ENCODE data around the gene CPA5. TPM values are rescaled to one million over a fixed set of nuclear protein-coding genes. Genes with fewer than 3 reads are reported as not detected.

The CPA5 gene
- total RNA-seq, 1 experiment from 2014 or later, result not detected

DNA sequence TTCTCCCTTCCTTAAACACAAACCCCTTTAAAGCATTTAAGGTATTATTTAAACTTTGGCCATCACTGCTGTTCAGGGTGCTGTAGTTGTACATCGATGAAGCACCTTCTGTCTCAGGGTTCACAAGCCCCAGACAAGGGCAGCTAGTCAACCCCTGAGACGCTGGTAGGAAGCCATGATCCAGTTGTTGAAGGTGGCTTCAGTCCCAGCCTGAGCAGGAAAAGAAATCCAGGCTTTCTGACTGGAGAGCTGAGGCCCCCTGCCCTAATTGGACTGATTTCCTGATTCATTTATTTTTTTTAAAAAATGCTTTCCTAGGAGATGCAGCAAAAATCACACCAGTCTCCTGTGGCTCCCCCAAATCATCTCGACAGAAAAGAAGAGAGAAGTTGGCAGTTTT is 51.5 kb downstream of the CPA5 start:
- DNase-seq (ENCODE audit: low spot score), result no peak

- no peak for DNase-seq (ENCODE audit: low spot score)
These were observed 52.6 kb downstream of the CPA5 start for GRCh38 chr7:130397051-130397757.

GRCh38 chr7:130397758-130398073 is 53.1 kb downstream of the CPA5 start:
- DNase-seq (ENCODE audit: low spot score), result no peak

GRCh38 chr7:130398526-130399090 is 54.0 kb downstream of the CPA5 start:
- no peak for DNase-seq (ENCODE audit: low spot score)

- no peak for DNase-seq (ENCODE audit: low spot score)
These were observed 55.5 kb downstream of the CPA5 start for GRCh38 chr7:130400120-130400572.

DNA sequence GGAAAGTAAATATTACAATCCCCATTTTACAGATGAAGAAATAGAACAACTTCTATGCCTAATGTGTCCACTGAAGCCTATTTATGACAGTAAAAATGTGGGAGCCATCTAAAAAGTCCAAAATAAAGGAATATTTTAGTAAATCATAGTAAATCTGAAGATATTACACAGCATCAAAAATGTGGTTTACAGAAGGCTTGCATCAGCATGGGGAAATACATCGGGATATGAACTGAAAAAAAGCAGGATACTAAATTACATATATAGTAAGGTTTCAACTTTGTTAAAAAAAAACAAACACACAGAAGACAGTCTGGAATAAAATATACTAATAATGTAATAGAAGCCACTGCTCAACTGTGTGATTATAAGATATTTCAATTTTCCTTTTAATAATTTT is 56.5 kb downstream of the CPA5 start:
- no peak for DNase-seq (ENCODE audit: low spot score)

DNA sequence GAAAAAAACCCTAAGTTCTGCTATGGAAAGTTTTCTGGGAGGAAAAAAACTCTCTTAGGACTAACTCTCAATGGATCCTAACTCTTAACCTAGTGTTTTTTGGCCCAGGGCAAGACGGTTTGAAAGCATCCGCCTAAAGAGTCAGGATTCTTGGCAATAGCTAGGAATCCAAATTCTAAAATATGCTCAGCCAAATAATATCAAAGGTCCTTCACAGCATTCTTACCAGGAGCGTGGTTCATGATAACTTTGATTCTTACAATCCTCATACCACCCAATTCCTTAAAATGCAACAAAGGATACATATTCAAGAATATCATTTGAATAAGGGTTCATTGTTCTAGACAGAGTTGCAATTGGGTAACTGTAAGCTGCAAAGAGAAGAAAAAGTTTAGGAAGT is 57.0 kb downstream of the CPA5 start:
- DNase-seq (ENCODE audit: low spot score), result no peak

DNA sequence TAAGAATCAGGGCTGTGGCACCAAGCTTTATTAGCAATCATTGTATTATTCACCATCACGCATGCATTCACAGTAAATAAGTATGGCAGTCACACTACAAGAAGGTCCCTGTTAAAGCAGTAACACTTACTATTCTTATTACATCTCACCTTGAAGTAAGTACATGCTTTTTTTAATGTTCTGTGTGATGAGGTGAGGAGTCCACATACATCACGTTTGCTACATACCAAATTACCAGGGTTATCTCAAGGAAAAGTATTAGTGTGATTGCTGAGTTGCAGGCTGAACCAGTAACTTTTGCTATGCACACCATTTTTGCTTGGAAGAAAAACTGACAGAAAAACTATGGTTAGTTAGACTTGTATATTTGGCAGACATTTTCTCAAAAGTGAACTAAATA is 60.4 kb downstream of the CPA5 start:
- no peak for DNase-seq (ENCODE audit: low spot score)

DNA sequence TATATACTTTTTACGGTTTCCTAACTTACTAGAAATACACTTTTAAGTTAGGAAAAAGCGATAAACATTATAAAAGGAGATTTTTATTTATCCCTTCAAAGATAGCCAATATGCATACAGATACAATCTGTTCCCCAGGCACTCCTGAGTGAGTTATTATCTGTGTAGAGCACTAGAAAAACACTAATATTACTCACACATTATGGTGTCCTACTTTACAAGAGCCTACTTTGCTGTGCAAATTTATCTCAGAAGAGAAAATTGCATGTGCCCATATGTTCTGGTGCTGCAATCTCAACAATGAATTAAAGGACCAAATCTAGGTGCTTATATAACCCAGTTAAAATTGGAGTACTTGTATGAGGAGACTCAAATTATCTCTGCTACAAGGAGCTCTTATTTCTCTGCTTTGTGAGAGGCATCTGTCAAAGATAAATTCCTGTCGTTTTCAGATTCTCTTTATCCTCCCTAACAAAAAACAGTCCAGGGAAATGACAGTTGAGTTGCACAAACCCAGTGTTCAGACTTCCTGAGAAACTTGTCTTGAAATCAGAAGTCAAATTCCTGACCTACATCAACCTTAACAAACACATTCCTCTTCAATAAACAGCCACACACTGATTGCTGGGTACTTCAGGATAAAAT is 64.6 kb downstream of the CPA5 start:
- DNase-seq (ENCODE audit: low spot score), result no peak

GRCh38 chr7:130409712-130410072 is 65.1 kb downstream of the CPA5 start:
- no peak for DNase-seq (ENCODE audit: low spot score)

- DNase-seq (ENCODE audit: low spot score), result no peak
These were observed 66.4 kb downstream of the CPA5 start for GRCh38 chr7:130410868-130411541.

DNA sequence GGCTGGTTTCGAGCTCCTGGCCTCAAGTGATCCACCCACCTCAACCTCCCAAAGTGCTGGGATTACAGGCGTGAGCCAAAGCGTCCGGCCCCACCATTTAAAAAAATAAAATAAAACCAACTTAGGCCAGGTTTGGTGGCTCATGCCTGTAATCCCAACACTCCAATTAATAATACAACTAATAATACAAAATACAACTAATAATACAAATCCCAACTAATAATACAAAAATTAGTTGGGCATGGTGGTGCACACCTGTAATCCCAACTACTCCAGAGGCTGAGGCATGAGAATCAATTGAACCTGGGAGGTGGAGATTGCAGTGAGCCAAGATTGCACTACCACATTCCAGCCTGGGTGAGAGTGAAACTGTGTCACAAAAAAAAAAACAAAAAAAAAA is 68.6 kb downstream of the CPA5 start:
- DNase-seq (ENCODE audit: low spot score), result no peak

- DNase-seq (ENCODE audit: low spot score), result no peak
These were observed 70.4 kb downstream of the CPA5 start for GRCh38 chr7:130415006-130415405.

DNA sequence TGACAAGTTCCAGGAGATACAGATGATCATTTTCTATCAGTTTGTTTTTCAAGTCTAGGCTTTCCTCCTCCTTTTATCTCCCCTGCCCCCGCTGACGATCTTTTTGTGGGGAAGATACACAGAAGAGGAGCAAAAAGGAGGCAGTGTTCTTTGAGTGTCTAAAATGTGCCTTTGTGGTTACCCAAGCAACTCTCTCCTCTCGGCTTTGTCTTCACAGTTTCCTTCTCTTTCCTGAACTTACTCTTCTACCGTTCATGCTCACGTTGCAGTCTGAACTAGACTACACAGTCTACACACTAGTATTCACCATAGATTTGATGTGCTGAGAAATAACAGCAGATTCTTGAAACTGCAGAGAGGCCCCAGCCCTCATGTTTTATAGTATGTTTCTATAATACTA is 72.6 kb downstream of the CPA5 start:
- DNase-seq (ENCODE audit: low spot score), result no peak

- no peak for DNase-seq (ENCODE audit: low spot score)
These were observed 73.7 kb downstream of the CPA5 start for GRCh38 chr7:130418306-130418705.

Other genes starting within 250 kb of the CPA5 start
- 20.2 and 30.9 TPM in 2 replicates for gene TMEM209, start 139.4 kb upstream of the CPA5 start, total RNA-seq (2014; rRNA removed; shearing (Covaris generic))
- not detected in 2 replicates for gene SSMEM1, start 137.0 kb upstream of the CPA5 start, total RNA-seq (2014; rRNA removed; shearing (Covaris generic))
- not detected in 2 replicates for gene CPA2, start 78.0 kb upstream of the CPA5 start, total RNA-seq (2014; rRNA removed; shearing (Covaris generic))
- gene CPA4, start 51.7 kb upstream of the CPA5 start, total RNA-seq (2014; rRNA removed; shearing (Covaris generic)), result 6.8 and 22.7 TPM in 2 replicates
- not detected in 2 replicates for gene CPA1, start 35.7 kb downstream of the CPA5 start, total RNA-seq (2014; rRNA removed; shearing (Covaris generic))
- 17.7 and 36.0 TPM in 2 replicates for gene CEP41, start 96.2 kb downstream of the CPA5 start, total RNA-seq (2014; rRNA removed; shearing (Covaris generic))
- gene MEST, start 147.3 kb downstream of the CPA5 start, total RNA-seq (2014; rRNA removed; shearing (Covaris generic)), result 0.06 TPM in 1 of 2 replicates, not detected in the other

Data from H4 (cell line).